Mucosa of rectum (tissue), 2 donors: ENCODE results near the gene ADH7.

Experiments used
- H3K27ac ChIP-seq, 2 donors: one replicate each; pipeline ENCODE4 v1.7.0; 2013; ENCODE audit warnings: inconsistent platforms in 2 of 2, low read depth in 2 of 2, low read length in 2 of 2
- H3K27me3 ChIP-seq, 2 donors: one replicate each; pipeline ENCODE4 v1.7.0; 2013; ENCODE audit warnings: low read length in 2 of 2; ENCODE audit not compliant: control insufficient read depth in 2 of 2, insufficient read depth in 2 of 2
- H3K36me3 ChIP-seq, 2 donors: one replicate each; pipeline ENCODE4 v1.7.0; 2013; ENCODE audit warnings: low read length in 2 of 2; ENCODE audit not compliant: control insufficient read depth in 2 of 2, insufficient read depth in 2 of 2
- H3K4me1 ChIP-seq, 2 donors: one replicate each; pipeline ENCODE4 v1.7.0; 2013; ENCODE audit warnings: low read length in 2 of 2, mild to moderate bottlenecking in 1 of 2; ENCODE audit not compliant: control insufficient read depth in 2 of 2, insufficient read depth in 2 of 2
- H3K4me3 ChIP-seq, 2 donors: one replicate each; pipeline ENCODE4 v1.7.0; 2013; ENCODE audit warnings: low read length in 2 of 2
- H3K9ac ChIP-seq, 2 donors: one replicate each; pipeline ENCODE4 v1.7.0; 2013; ENCODE audit warnings: low read length in 2 of 2, low read depth in 1 of 2, mild to moderate bottlenecking in 1 of 2
- H3K9me3 ChIP-seq, 2 donors: one replicate each; pipeline ENCODE4 v1.7.0; 2013; ENCODE audit warnings: low read length in 2 of 2; ENCODE audit not compliant: control insufficient read depth in 2 of 2
- donor health status: healthy.
- donor health status: Normal muscosa, but diverticular disease.

The ADH7 gene

GRCh38 chr4:99459546-99460042, 24.5 kb upstream of the ADH7 start:
- Histone ChIP-seq H3K27me3 (no peaks in the 10 kb centered on the region), H3K9ac (no peak overlapping the region), H3K36me3 (no peaks in the 10 kb centered on the region), H3K4me3 (no peak overlapping the region), H3K27ac (no peak overlapping the region), H3K4me1 (no peaks in the 10 kb centered on the region), H3K9me3 (no peaks in the 10 kb centered on the region)

- no peaks in the 10 kb centered on the region for H3K36me3 ChIP-seq
- no peaks in the 10 kb centered on the region for H3K9me3 ChIP-seq
- no peak overlapping the region for H3K9ac ChIP-seq
- no peaks in the 10 kb centered on the region for H3K4me1 ChIP-seq
- H3K27me3 ChIP-seq = no peaks in the 10 kb centered on the region
- H3K27ac ChIP-seq = no peak overlapping the region
- H3K4me3 ChIP-seq = no peak overlapping the region
Observed at GRCh38 chr4:99458911-99459447, 23.8 kb upstream of the ADH7 start.

GRCh38 chr4:99457676-99458075, 22.5 kb upstream of the ADH7 start:
- Histone ChIP-seq H3K9ac (no peak overlapping the region), H3K27ac (no peak overlapping the region), H3K4me3 (no peak overlapping the region), H3K27me3 (no peaks in the 10 kb centered on the region), H3K36me3 (no peaks in the 10 kb centered on the region), H3K9me3 (no peaks in the 10 kb centered on the region), H3K4me1 (no peaks in the 10 kb centered on the region)

GRCh38 chr4:99457270-99457669, 22.1 kb upstream of the ADH7 start:
- H3K4me1 ChIP-seq = no peaks in the 10 kb centered on the region

GRCh38 chr4:99447513-99447912, 12.4 kb upstream of the ADH7 start:
- Histone ChIP-seq H3K36me3 (no peaks in the 10 kb centered on the region), H3K27ac (no peak overlapping the region), H3K4me3 (no peak overlapping the region)

More at GRCh38 chr4:99457270-99457669, 22.1 kb upstream of the ADH7 start:
- Histone ChIP-seq H3K27ac (no peak overlapping the region), H3K9ac (no peak overlapping the region), H3K36me3 (no peaks in the 10 kb centered on the region), H3K4me3 (no peak overlapping the region), H3K9me3 (peaks cover 0 to under 1% of the 10 kb centered on the region in 2 donors), H3K27me3 (no peaks in the 10 kb centered on the region)

GRCh38 chr4:99447079-99447478, 11.9 kb upstream of the ADH7 start:
- Histone ChIP-seq H3K36me3 (no peaks in the 10 kb centered on the region), H3K4me3 (no peak overlapping the region), H3K4me1 (no peaks in the 10 kb centered on the region), H3K9me3 (peaks cover 0 to 2% of the 10 kb centered on the region in 2 donors), H3K27ac (no peak overlapping the region), H3K27me3 (no peaks in the 10 kb centered on the region), H3K9ac (no peak overlapping the region)

More at GRCh38 chr4:99447513-99447912, 12.4 kb upstream of the ADH7 start:
- H3K4me1 ChIP-seq = no peaks in the 10 kb centered on the region
- no peaks in the 10 kb centered on the region for H3K27me3 ChIP-seq
- H3K9me3 ChIP-seq = peaks cover 0 to 4% of the 10 kb centered on the region in 2 donors
- H3K9ac ChIP-seq = no peak overlapping the region

GRCh38 chr4:99438405-99438780, 3.3 kb upstream of the ADH7 start:
- H3K36me3 ChIP-seq = no peaks in the 10 kb centered on the region

GRCh38 chr4:99437723-99438404, 2.7 kb upstream of the ADH7 start:
- no peak overlapping the region for H3K27ac ChIP-seq
- no peaks in the 10 kb centered on the region for H3K27me3 ChIP-seq

More at GRCh38 chr4:99438405-99438780, 3.3 kb upstream of the ADH7 start:
- Histone ChIP-seq H3K4me1 (no peaks in the 10 kb centered on the region), H3K9ac (no peak overlapping the region), H3K4me3 (no peak overlapping the region), H3K27ac (no peak overlapping the region), H3K27me3 (no peaks in the 10 kb centered on the region), H3K9me3 (no peaks in the 10 kb centered on the region)

GRCh38 chr4:99436976-99437722, 2.0 kb upstream of the ADH7 start:
- no peak overlapping the region for H3K9ac ChIP-seq
- no peak overlapping the region for H3K4me3 ChIP-seq
- H3K27ac ChIP-seq = no peak overlapping the region

More at GRCh38 chr4:99437723-99438404, 2.7 kb upstream of the ADH7 start:
- Histone ChIP-seq H3K4me1 (no peaks in the 10 kb centered on the region), H3K9ac (no peak overlapping the region), H3K4me3 (no peak overlapping the region), H3K9me3 (no peaks in the 10 kb centered on the region), H3K36me3 (no peaks in the 10 kb centered on the region)

GRCh38 chr4:99436462-99436861, 1.3 kb upstream of the ADH7 start:
- no peak overlapping the region for H3K27ac ChIP-seq
- no peak overlapping the region for H3K4me3 ChIP-seq
- H3K9me3 ChIP-seq = no peaks in the 10 kb centered on the region
- no peaks in the 10 kb centered on the region for H3K36me3 ChIP-seq
- H3K4me1 ChIP-seq = no peaks in the 10 kb centered on the region
- H3K27me3 ChIP-seq = no peaks in the 10 kb centered on the region
- H3K9ac ChIP-seq = no peak overlapping the region

More at GRCh38 chr4:99436976-99437722, 2.0 kb upstream of the ADH7 start:
- Histone ChIP-seq H3K36me3 (no peaks in the 10 kb centered on the region), H3K27me3 (no peaks in the 10 kb centered on the region), H3K4me1 (no peaks in the 10 kb centered on the region), H3K9me3 (no peaks in the 10 kb centered on the region)
